Colonic mucosa (tissue), 4 donors: ENCODE data around the gene TLCD4. TPM values are rescaled to one million over a fixed set of nuclear protein-coding genes. Genes with fewer than 3 reads are reported as not detected.
"Not testable (repeated sequence)": the region's sequence is repeated elsewhere in the genome, so short reads cannot be mapped to it uniquely, and the experiment has no call there.

Experiments used
- DNase-seq: peaks from one replicate; pipeline ENCODE4 v3.0.0-alpha.2; 2020
- H3K27ac ChIP-seq: fragments of 200-600 bp; one replicate; pipeline ENCODE4 v1.8.0; 2021
- H3K27me3 ChIP-seq: fragments of 200-600 bp; one replicate; pipeline ENCODE4 v1.8.0; 2021
- H3K36me3 ChIP-seq: fragments of 200-600 bp; one replicate; pipeline ENCODE4 v1.8.0; 2021
- H3K4me1 ChIP-seq: fragments of 200-600 bp; one replicate; pipeline ENCODE4 v1.8.0; 2021; ENCODE audit warnings: mild to moderate bottlenecking
- H3K4me3 ChIP-seq: fragments of 200-600 bp; one replicate; pipeline ENCODE4 v1.8.0; 2021
- H3K9ac ChIP-seq, 2 donors: one replicate each; pipeline ENCODE4 v1.7.0; 2013; ENCODE audit warnings: control low read depth in 2 of 2, low read depth in 2 of 2, low read length in 2 of 2
- H3K9me3 ChIP-seq: fragments of 200-600 bp; one replicate; pipeline ENCODE4 v1.8.0; 2021
- intact Hi-C: fragments of 100-400 bp; cut with DNase I; formaldehyde crosslinking; loops from one replicate; pipeline ENCODE4 v1.14.1; 2022
- total RNA-seq, 2 donors: library from RNA; stranded (reverse); fragmentation: NEBNext Ultra II Directional in 1 of 2; extraction: Animal tissue kit (Norgen Biotek cat#: 25700) in 1 of 2; gene quantifications; one replicate each; pipeline ENCODE4 v1.2.1, GENCODE V29; 2021
- TF ChIP-seq, protein P1 (sequence below): fragments of 200-600 bp; IDR thresholded peaks from one replicate; pipeline ENCODE4 v1.8.0; 2022; ENCODE audit warnings: antibody characterized with exemption, mild to moderate bottlenecking
- donor health status: healthy.
- donor health status: DM: no; HTN: no; CAD: no.
- donor health status: DM: no; HTN: no; CAD: no.

TLCD4 gene
- total RNA-seq, 2 donors from 2014 or later = 28.3 to 46.0 TPM

DNA sequence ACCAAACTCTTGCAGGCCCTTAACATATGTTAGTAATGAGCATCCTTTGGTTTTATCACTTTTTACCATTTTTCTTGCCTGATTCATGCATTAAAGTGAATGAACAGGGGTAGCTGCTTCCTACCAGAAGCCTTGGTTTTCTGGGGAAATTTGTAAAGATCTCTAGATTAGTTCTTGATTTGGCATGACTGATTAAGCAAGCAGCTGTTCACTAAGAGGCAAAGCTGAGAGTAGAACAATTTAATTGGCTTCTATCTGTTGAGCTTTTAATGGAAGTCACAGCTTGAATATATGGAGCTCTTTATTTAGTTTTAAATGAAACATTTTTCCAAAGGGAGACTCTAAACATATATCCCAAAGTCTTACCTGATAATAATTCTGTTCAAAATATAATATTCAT lies 23.6 kb downstream of the TLCD4 start:
- Histone ChIP-seq H3K9ac (no peak overlapping the region), H3K27me3 (no peaks in the 10 kb centered on the region), H3K9me3 (no peaks in the 10 kb centered on the region), H3K27ac (no peak overlapping the region), H3K36me3 (no peaks in the 10 kb centered on the region), H3K4me1 (no peaks in the 10 kb centered on the region), H3K4me3 (no peak overlapping the region)
- intact Hi-C loops = loop anchor here (2.0 kb wide), 1 partner anchor 34 kb away; no protein-coding TSS in a partner anchor
- TF ChIP-seq, protein P1, sequence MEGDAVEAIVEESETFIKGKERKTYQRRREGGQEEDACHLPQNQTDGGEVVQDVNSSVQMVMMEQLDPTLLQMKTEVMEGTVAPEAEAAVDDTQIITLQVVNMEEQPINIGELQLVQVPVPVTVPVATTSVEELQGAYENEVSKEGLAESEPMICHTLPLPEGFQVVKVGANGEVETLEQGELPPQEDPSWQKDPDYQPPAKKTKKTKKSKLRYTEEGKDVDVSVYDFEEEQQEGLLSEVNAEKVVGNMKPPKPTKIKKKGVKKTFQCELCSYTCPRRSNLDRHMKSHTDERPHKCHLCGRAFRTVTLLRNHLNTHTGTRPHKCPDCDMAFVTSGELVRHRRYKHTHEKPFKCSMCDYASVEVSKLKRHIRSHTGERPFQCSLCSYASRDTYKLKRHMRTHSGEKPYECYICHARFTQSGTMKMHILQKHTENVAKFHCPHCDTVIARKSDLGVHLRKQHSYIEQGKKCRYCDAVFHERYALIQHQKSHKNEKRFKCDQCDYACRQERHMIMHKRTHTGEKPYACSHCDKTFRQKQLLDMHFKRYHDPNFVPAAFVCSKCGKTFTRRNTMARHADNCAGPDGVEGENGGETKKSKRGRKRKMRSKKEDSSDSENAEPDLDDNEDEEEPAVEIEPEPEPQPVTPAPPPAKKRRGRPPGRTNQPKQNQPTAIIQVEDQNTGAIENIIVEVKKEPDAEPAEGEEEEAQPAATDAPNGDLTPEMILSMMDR = no peak
- no peak for DNase-seq

- Histone ChIP-seq H3K9ac (no peak overlapping the region), H3K9me3 (no peaks in the 10 kb centered on the region), H3K4me3 (no peak overlapping the region), H3K27ac (no peak overlapping the region), H3K4me1 (no peaks in the 10 kb centered on the region), H3K27me3 (no peaks in the 10 kb centered on the region), H3K36me3 (no peaks in the 10 kb centered on the region)
- TF ChIP-seq, protein P1 = no peak
- intact Hi-C loops = no loop called here
- DNase-seq = no peak
Observed at GRCh38 chr1:95145493-95145892, 28.3 kb downstream of the TLCD4 start.

DNA sequence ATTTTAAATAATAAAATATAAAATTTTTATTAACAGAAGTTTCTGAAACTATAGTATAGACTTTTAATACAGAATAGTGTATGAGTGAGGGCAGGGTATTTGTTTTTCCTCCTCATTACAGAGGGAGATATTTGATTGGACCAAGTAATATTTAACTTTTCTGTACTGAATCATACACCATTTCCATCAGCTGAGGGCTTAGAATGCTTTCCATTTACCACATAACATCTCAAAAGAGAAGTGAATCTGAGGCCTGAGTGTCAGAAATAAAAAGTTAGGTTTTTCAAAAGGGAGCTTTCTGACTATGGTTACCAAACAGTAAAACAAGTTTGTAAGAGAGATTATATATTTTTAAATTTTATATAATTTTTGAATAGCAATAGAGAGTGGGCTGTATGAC lies 29.5 kb downstream of the TLCD4 start:
- no peak for DNase-seq
- TF ChIP-seq, protein P1 = no peak

DNA sequence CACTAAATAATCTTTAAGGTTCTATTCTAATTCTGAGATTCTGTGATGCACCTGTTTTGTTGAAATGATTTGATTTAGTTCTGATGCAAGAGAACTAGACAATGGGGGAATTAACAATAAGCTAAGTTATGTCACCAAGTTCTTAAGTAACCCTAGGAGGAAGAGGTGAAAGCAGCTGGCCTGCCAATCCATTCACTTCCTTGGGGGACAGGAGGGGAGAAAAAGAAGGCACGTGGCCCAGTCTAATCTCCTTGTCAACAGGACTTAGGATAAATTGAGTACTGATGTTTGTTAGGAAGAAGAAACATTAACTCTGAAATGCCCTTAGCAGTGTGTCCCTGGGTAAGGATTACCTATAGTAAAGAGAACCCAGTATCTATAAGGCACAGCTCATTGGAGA lies 36.9 kb downstream of the TLCD4 start:
- no peak for DNase-seq
- TF ChIP-seq, protein P1 = no peak

More for the DNA sequence above, 29.5 kb downstream of the TLCD4 start:
- intact Hi-C loops = no loop called here
- no peak overlapping the region for H3K4me3 ChIP-seq
- H3K27me3 ChIP-seq = no peaks in the 10 kb centered on the region
- H3K9me3 ChIP-seq = no peaks in the 10 kb centered on the region
- no peaks in the 10 kb centered on the region for H3K4me1 ChIP-seq
- H3K36me3 ChIP-seq = no peaks in the 10 kb centered on the region
- no peak overlapping the region for H3K27ac ChIP-seq
- H3K9ac ChIP-seq = no peak overlapping the region

DNA sequence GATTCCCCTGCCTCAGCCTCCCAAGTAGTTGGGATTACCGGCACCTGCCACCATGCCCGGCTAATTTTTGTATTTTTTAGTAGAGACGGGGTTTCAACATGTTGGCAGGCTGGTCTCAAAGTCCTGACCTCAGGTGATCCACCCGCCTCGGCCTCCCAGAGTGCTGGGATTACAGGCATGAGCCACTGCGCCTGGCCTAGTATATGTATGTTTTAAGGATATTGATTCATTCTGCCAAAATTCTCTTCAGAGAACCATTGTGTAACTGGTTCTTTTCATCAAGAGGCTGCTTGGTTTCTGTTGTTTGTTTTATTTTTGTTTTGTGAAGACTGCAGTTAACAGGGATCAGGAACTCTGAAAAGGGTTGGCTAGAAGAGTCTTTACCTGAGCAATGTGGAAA lies 48.4 kb downstream of the TLCD4 start:
- H3K9me3 ChIP-seq, H3K36me3 ChIP-seq, H3K27ac ChIP-seq, DNase-seq, H3K4me3 ChIP-seq, H3K9ac ChIP-seq, H3K4me1 ChIP-seq, intact Hi-C loops, H3K27me3 ChIP-seq: not testable (repeated sequence)

More for the DNA sequence above, 36.9 kb downstream of the TLCD4 start:
- intact Hi-C loops = no loop called here
- Histone ChIP-seq H3K27ac (no peak overlapping the region), H3K27me3 (no peaks in the 10 kb centered on the region), H3K4me3 (no peak overlapping the region), H3K4me1 (no peaks in the 10 kb centered on the region), H3K36me3 (no peaks in the 10 kb centered on the region), H3K9ac (no peak overlapping the region), H3K9me3 (no peaks in the 10 kb centered on the region)

Other genes starting within 250 kb of the TLCD4 start
- 100 to 1,000 TPM; 117 to 164 TPM for gene CNN3, start 190.2 kb upstream of the TLCD4 start, total RNA-seq
- 10 to 100 TPM; 11.4 to 19.4 TPM for gene ALG14, start 44.4 kb upstream of the TLCD4 start, total RNA-seq
- gene RWDD3, start 116.9 kb downstream of the TLCD4 start, total RNA-seq = 10 to 100 TPM; 12.9 to 22.0 TPM